ENCODE measurements around the gene FGF22. TPM values are rescaled to one million over a fixed set of nuclear protein-coding genes. Genes with fewer than 3 reads are reported as not detected.

FGF22 gene
- total and polyA plus RNA-seq, 2 of the 13 experiments (the other 11 are each of a cell fraction or from before 2014, with no cell fraction given) = 0.24 TPM; not detected in 1

- TF ChIP-seq PPARG (CRISPR knock-in tag; conservative IDR thresholded peaks at IDR 0.05) = no peak
- TF ChIP-seq NFKB2 (CRISPR knock-in tag; IDR thresholded peaks at IDR 0.05; ENCODE audit: borderline replicate concordance) = no peak
- no peak for TF ChIP-seq ZNF724P (CRISPR knock-in tag; IDR thresholded peaks at IDR 0.05; ENCODE audit: borderline replicate concordance)
- TF ChIP-seq SNAPC5 (CRISPR knock-in tag; IDR thresholded peaks at IDR 0.05; ENCODE audit: borderline replicate concordance) = no peak
- no peak for TF ChIP-seq ZNF572 (CRISPR knock-in tag; IDR thresholded peaks at IDR 0.05)
Measured at GRCh38 chr19:648305-648704, 8.6 kb downstream of the FGF22 start (continued).

- 95% methylated on average over 29 of the region's 53 CpGs for WGBS (ENCODE audit: low lambda C conversion rate)
- TF ChIP-seq CENPBD1 (CRISPR knock-in tag; IDR thresholded peaks at IDR 0.05; ENCODE audit: borderline replicate concordance, low read depth) (no peak), AGO2 (optimal IDR thresholded peaks at IDR 0.05; ENCODE audit: low read depth, low read length) (peak; percentile 68), RBM22 (optimal IDR thresholded peaks at IDR 0.05; ENCODE audit: low read length) (peak; percentile 23), HNRNPL (IDR thresholded peaks at IDR 0.05; ENCODE audit: low read depth, low read length) (no peak), ZNF354B (CRISPR knock-in tag; IDR thresholded peaks at IDR 0.05) (no peak), RBFOX2 (IDR thresholded peaks at IDR 0.05; ENCODE audit: low read depth, low read length) (0 out of 2 replicates have a peak, but pooled peaks have one; percentile 17)
- peaks cover 30% of the 10 kb centered on the region; the same call in 1 of the 2 replicates for H4K20me1 ChIP-seq (ENCODE audit: insufficient read depth, low read length)
- intact Hi-C loops (cut with micrococcal nuclease; ENCODE audit: unreplicated experiment) (no loop called here), in situ Hi-C loops (cut with HindIII; ENCODE audit: extremely low pct_ligation_motif_present, low pct_unique_long_range_greater_than_20kb) (no loop called here)
- ChIA-PET CTCF (ENCODE audit: low intra/inter-chr PET ratio, low total read pairs) (no interaction called here), POLR2A (no interaction called here)
- no peak overlapping the region for H3K9ac ChIP-seq (ENCODE audit: insufficient read depth, low read depth, low read length)
- no TSS peak for BruUV-seq (replicated peaks)
- FAIRE-seq = no peak
- no peak overlapping the region for H3K4me2 ChIP-seq (ENCODE audit: low read depth, low read length)
- no peak for ATAC-seq
- no peak overlapping the region for H3K4me3 ChIP-seq (replicated peaks in 1 of 3; ENCODE audit: insufficient read depth in 1 of 3, low read depth in 2 of 3, low read length in 3 of 3)
- H3K9me3 ChIP-seq (ENCODE audit: low read length) = no peaks in the 10 kb centered on the region
- peaks cover 34 to 57% of the 10 kb centered on the region in 2 experiments; a peak in 4 of 5 replicates for H3K36me3 ChIP-seq (replicated peaks in 1 of 2; ENCODE audit: control insufficient read depth in 1 of 2, insufficient read depth in 2 of 2, low read length in 2 of 2)
- peaks cover 21% of the 10 kb centered on the region for H3K79me2 ChIP-seq (ENCODE audit: insufficient read depth, low read length)
- H3K27me3 ChIP-seq (ENCODE audit: control insufficient read depth in 1 of 2, insufficient read depth in 2 of 2, low read length in 2 of 2) = no peaks in the 10 kb centered on the region
- no peak overlapping the region for H3K27ac ChIP-seq (ENCODE audit: extremely low read length, insufficient read depth, low read length)
- H2AFZ ChIP-seq (ENCODE audit: low read length) = no peak overlapping the region
- DNase-seq (ENCODE audit: low spot score) = no peak
- H3K4me1 ChIP-seq (ENCODE audit: insufficient read depth, low read length) = no peaks in the 10 kb centered on the region
Measured at GRCh38 chr19:648904-649801, 9.5 kb downstream of the FGF22 start.
